Mucosa of descending colon (tissue), 3 donors: ENCODE measurements around the gene DIRAS1. TPM values are rescaled to one million over a fixed set of nuclear protein-coding genes. Genes with fewer than 3 reads are reported as not detected.

Experiments used
- ATAC-seq: fragments of 200-7000 bp; cut with Tn5 transposase; one replicate; pipeline ENCODE4 v1.9.1; 2020; ENCODE audit warnings: mild to moderate bottlenecking, moderate library complexity
- DNase-seq, 3 donors: peaks; one replicate each; pipeline ENCODE4 v3.0.0-alpha.2; 2020
- H3K36me3 ChIP-seq: fragments of 200-600 bp; one replicate; pipeline ENCODE4 v1.8.0; 2021; ENCODE audit warnings: low read depth, mild to moderate bottlenecking
- H3K4me1 ChIP-seq: fragments of 200-600 bp; one replicate; pipeline ENCODE4 v1.8.0; 2021; ENCODE audit warnings: low read depth, mild to moderate bottlenecking
- H3K4me3 ChIP-seq: fragments of 200-600 bp; one replicate; pipeline ENCODE4 v1.8.0; 2021; ENCODE audit warnings: mild to moderate bottlenecking
- H3K9me3 ChIP-seq: fragments of 200-600 bp; one replicate; pipeline ENCODE4 v1.8.0; 2021; ENCODE audit warnings: mild to moderate bottlenecking
- intact Hi-C, 2 donors: fragments of 100-400 bp; cut with DNase I in 1 of 2; cut with micrococcal nuclease in 1 of 2; formaldehyde crosslinking; loops; one replicate each; pipeline versions ENCODE4 v1.11.0 to v1.11.1; 2022; cut with DNase I, micrococcal nuclease
- total RNA-seq, 3 donors: library from RNA; stranded (reverse); fragmentation: NEBNext Ultra II Directional in 2 of 3; extraction: Animal tissue kit (Norgen Biotek cat#: 25700) in 2 of 3; gene quantifications; one replicate each; pipeline versions ENCODE4 v1.2.1 to v1.2.4, GENCODE V29; 2021 to 2023
- TF ChIP-seq, protein P1 (sequence below): fragments of 200-600 bp; IDR thresholded peaks from one replicate; pipeline ENCODE4 v1.8.0; 2022; ENCODE audit warnings: antibody characterized with exemption, mild to moderate bottlenecking
- donor health status: DM: no; HTN: no; CAD: no; lungs with moderate emphysema.
- donor health status: DM: no; HTN: no; CAD: no.
- donor health status: DM: no; HTN: yes; CAD: no.

Gene DIRAS1
- total RNA-seq, 3 donors from 2014 or later = 0.20 to 1.7 (median 0.80) TPM

DNA sequence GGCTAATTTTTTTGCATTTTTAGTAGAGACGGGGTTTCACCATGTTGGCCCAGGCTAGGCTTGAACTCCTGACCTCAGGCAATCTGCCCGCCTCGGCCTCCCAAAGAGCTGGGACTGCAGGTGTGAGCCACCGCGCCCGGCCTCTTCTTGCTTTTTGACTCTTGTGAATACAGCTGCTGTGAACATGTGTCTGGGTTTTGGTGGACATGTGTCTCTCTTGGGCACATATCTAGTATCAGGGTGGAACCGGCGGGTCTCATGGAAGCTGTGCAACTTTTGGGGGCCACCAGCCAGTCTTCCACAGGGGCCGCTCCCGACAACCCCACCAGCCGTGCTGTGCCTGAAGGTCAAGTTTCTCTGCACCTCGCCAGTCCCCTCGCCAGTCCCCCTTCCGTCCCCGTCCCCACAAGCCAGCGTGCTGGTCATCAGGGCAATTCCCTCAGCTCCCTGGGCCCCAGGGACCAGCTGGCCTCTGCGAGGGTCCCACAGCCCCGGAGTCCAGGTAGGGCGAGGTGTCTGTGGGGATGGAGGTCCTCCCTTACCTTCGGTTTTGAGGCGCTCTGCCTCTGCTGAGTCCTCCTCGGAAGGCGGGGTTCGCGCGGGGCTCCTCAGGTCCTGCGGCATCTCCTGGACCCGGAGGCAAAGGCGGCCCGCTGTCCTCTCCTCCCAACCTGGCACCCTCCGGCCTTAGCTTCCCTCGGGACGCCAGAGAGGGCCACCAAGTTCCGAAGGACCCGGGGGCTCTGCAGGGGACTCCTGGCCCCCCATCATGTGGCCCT, 45.6 kb upstream of the DIRAS1 start:
- TF ChIP-seq, protein P1, sequence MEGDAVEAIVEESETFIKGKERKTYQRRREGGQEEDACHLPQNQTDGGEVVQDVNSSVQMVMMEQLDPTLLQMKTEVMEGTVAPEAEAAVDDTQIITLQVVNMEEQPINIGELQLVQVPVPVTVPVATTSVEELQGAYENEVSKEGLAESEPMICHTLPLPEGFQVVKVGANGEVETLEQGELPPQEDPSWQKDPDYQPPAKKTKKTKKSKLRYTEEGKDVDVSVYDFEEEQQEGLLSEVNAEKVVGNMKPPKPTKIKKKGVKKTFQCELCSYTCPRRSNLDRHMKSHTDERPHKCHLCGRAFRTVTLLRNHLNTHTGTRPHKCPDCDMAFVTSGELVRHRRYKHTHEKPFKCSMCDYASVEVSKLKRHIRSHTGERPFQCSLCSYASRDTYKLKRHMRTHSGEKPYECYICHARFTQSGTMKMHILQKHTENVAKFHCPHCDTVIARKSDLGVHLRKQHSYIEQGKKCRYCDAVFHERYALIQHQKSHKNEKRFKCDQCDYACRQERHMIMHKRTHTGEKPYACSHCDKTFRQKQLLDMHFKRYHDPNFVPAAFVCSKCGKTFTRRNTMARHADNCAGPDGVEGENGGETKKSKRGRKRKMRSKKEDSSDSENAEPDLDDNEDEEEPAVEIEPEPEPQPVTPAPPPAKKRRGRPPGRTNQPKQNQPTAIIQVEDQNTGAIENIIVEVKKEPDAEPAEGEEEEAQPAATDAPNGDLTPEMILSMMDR = no peak
- ATAC-seq = no peak
- intact Hi-C loops = no loop called here

GRCh38 chr19:2765376-2765775, 44.2 kb upstream of the DIRAS1 start:
- H3K4me1 ChIP-seq = peaks cover 3% of the 10 kb centered on the region
- ATAC-seq (no peak), DNase-seq (no peak)
- TF ChIP-seq, protein P1 = no peak
- intact Hi-C loops = no loop called here
- no peaks in the 10 kb centered on the region for H3K36me3 ChIP-seq
- H3K9me3 ChIP-seq = no peaks in the 10 kb centered on the region
- no peak overlapping the region for H3K4me3 ChIP-seq

More for the DNA sequence above, 45.6 kb upstream of the DIRAS1 start:
- Histone ChIP-seq H3K36me3 (no peaks in the 10 kb centered on the region), H3K4me1 (peaks cover 7% of the 10 kb centered on the region), H3K4me3 (no peak overlapping the region), H3K9me3 (no peaks in the 10 kb centered on the region)
- DNase-seq = no peak

DNA sequence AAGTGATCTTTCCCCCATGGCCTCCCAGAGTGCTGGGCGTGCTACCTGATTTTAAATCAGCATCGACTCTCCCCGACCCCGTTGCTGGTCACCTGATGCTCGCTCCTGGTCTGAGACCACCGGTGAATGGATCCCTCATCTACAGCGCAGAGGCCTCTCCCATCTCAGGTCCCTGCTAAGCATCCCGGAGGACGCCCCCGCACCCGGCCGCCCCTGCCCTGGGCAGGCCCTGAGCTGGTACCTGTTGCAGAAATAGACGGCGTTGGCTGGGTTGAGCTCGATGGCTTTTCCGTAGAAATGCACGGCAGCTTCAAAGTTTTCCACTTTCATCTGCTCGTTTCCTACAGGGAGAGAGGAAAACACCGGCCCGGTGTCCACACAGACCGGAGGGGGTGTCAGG, 43.8 kb upstream of the DIRAS1 start:
- Histone ChIP-seq H3K9me3 (no peaks in the 10 kb centered on the region), H3K36me3 (no peaks in the 10 kb centered on the region), H3K4me1 (no peaks in the 10 kb centered on the region), H3K4me3 (no peak overlapping the region)
- no peak for DNase-seq
- intact Hi-C loops = no loop called here
- TF ChIP-seq, protein P1 = no peak
- no peak for ATAC-seq

- Histone ChIP-seq H3K4me3 (no peak overlapping the region), H3K4me1 (no peaks in the 10 kb centered on the region), H3K9me3 (no peaks in the 10 kb centered on the region), H3K36me3 (no peaks in the 10 kb centered on the region)
- intact Hi-C loops = no loop called here
- ATAC-seq (no peak), DNase-seq (no peak)
- TF ChIP-seq, protein P1 = no peak
Observed at GRCh38 chr19:2763687-2764086, 42.5 kb upstream of the DIRAS1 start.

DNA sequence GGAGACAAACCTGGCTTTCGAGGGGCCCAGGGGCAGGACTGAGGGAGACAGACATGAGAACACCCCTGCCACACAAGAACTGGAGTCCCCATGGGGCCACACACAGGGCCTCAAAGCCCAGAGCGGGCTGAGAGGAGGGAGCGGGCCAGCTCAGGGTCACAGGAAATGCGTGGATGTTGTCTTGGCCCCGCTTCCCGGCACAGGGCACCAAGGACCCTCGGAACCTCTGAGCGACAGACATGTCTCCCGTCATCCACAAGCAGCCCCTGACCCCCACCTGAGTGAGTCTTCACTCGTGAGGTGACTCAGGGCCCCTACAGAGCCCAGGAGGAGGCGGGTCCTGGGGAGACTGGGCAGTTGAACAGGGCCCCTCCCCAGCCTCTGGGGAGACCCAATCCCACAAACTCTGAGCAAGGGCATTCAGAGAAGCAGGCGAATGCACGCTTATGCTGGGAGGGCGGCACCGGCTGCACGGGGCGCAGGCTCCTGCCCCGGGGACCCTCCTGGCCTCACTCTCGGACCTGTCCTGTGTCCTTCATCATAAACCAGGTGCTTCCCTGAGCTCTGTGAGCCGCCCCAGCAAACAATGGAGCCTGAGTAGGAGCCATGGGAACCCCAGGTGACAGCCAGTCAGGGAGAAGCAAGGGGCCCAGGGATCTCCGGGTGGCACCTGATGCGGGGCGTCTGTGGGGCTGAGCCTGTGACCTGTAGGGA, 41.8 kb upstream of the DIRAS1 start:
- TF ChIP-seq, protein P1 = no peak
- H3K4me3 ChIP-seq = no peak overlapping the region
- intact Hi-C loops = no loop called here
- H3K36me3 ChIP-seq = no peaks in the 10 kb centered on the region
- no peaks in the 10 kb centered on the region for H3K9me3 ChIP-seq
- H3K4me1 ChIP-seq = no peaks in the 10 kb centered on the region
- DNase-seq = no peak
- no peak for ATAC-seq
